Endothelial cell of umbilical vein (primary cell): Measurements from ENCODE around the gene ASF1A.
A peak's percentile ranks its signal among the peaks of the same experiment; 100 is the strongest.

Experiments used
- CTCF ChIP-seq, 2 donors: IDR thresholded peaks; 1 replicate in 1 of 2; 2 replicates in 1 of 2; pipeline ENCODE4 v1.5.1; 2011; ENCODE audit warnings: low read length in 2 of 2, mild to moderate bottlenecking in 2 of 2, moderate library complexity in 2 of 2, control low read depth in 1 of 2, inconsistent platforms in 1 of 2, low read depth in 1 of 2; ENCODE audit not compliant: insufficient read depth in 1 of 2; ENCODE audit errors: extremely low read depth in 1 of 2
- FOS ChIP-seq: IDR thresholded peaks from 2 replicates; pipeline ENCODE4 v1.6.1; 2011; ENCODE audit warnings: mild to moderate bottlenecking, low read length, moderate library complexity, borderline replicate concordance; ENCODE audit not compliant: insufficient read depth
- MAX ChIP-seq: IDR thresholded peaks from 2 replicates; pipeline ENCODE4 v1.6.1; 2011; ENCODE audit not compliant: insufficient read depth, insufficient read length
- POLR2A ChIP-seq: IDR thresholded peaks from 2 replicates; pipeline ENCODE4 v1.6.1; 2012; ENCODE audit warnings: low read depth, mild to moderate bottlenecking, control low read depth, low read length
- POLR2AphosphoS5 ChIP-seq: IDR thresholded peaks from 2 replicates; pipeline ENCODE4 v1.6.1; 2012; ENCODE audit warnings: low read depth, mild to moderate bottlenecking, control low read depth, low read length, moderate library complexity; ENCODE audit not compliant: insufficient read depth

- TF ChIP-seq CTCF (IDR thresholded peaks at IDR 0.05; ENCODE audit: extremely low read depth in 1 of 2, insufficient read depth in 1 of 2, low read depth in 1 of 2, low read length in 2 of 2) = peak in 1 of 2 donors; percentile 7
- TF ChIP-seq MAX = no peak
- peak; percentile 67 for TF ChIP-seq POLR2A
- no peak for TF ChIP-seq FOS
- peak; percentile 30 for TF ChIP-seq POLR2AphosphoS5
These were observed 691 bp downstream of the ASF1A start for GRCh38 chr6:118894425-118895260.
